Myocyte (in vitro differentiated cells): Measurements from ENCODE around the gene KDR. TPM values are rescaled to one million over a fixed set of nuclear protein-coding genes. Genes with fewer than 3 reads are reported as not detected.

Experiments used
- DNase-seq: peaks from one replicate; pipeline ENCODE4 v3.0.0-alpha.2; 2012; ENCODE audit warnings: low read depth
- polyA plus RNA-seq: library from polyadenylated mRNA; unstranded; fragments of >200 nt; gene quantifications from one replicate; pipeline ENCODE4 v1.2.1, GENCODE V29; 2012; ENCODE audit warnings: missing spikeins
- total RNA-seq: library from RNA; depleted of rRNA; stranded (reverse); fragments of >200 nt; gene quantifications from 2 replicates; pipeline ENCODE4 v1.2.3, GENCODE V29; 2014

The KDR gene
- 0.36 and 0.51 TPM in 2 replicates for total RNA-seq
- not detected for polyA plus RNA-seq

DNA sequence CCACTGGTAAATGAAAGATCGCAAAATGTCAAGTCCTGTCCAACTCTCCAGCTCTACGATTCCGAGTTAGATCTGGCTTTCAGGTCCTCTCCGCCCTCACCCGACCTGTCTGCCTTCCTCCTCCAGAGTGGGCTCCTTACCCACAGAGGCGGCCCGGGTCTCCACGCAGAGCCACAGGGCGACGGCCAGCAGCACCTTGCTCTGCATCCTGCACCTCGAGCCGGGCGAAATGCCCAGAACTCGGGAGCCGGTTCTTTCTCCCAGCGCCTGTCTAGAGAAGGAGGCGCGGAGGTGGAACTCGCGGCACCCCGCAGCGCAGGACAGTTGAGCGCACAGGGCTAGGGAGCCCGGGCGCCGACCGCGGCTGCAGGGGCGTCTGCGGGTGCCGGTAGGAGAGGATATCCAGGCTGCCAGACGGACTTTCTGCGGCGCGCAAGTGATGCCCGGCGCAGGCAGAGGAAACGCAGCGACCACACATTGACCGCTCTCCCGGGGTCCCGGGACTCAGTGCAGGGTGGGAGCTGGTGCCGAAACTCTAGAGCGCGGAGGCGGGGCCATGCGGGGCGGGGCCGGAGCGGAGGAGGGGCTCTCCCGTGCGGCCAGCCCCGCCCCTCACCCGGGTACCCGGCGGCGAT is at the start of gene KDR:
TSS of gene KDR (minus strand) at position 509 of the 635 bp plus-strand sequence. CDS start at position 207, 302 bp downstream.
- peak; percentile 38 for DNase-seq

- DNase-seq = peak; percentile 34
These were observed 48.2 kb upstream of the KDR start for GRCh38 chr4:55173580-55173979.

DNA sequence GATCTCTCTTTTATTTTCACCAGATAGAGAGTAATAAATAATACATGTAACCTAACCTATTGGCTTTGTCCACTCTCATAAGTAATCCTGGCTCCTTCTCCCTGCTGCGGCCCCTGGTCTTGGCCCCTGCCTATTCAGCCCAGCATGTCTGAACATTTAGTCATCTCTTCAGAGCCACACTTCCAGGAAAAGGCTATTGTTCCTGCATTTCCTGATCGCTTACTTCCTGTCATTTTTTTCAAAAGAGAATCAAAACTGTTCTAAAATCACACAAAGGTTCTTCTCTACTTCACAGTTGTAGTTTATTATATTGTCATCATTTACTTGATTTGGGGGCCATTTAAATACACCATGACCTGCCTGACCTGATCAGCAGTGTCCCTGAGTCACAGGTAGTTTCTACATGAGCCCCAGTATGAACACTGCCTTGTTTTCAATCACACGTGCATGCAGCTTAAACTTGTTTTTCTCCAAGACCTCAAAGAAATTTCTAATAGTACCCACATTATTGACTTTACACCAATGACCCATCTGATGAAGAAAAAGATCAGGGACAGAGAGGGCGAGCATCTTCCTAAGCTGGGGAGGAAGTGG is 47.4 kb upstream of the KDR start:
- no peak for DNase-seq

DNA sequence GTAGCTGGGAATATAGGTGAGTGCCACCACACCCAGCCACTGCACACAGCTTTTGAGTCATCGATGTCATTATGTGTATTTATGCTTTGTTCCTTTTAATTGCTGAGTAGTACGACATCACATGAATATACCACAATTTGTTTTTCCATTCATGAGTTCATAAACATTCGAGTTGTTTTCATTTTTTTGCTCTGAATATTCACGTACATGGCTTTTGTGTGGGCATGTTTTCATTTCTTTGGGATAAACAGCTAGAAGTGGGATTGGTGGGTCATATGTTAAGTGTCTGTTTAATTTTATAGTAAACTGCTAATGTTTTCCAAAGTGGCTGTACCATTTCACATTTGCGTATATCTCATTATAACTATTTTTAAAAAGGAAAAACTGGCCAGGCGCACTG is 45.1 kb upstream of the KDR start:
- DNase-seq = no peak

DNA sequence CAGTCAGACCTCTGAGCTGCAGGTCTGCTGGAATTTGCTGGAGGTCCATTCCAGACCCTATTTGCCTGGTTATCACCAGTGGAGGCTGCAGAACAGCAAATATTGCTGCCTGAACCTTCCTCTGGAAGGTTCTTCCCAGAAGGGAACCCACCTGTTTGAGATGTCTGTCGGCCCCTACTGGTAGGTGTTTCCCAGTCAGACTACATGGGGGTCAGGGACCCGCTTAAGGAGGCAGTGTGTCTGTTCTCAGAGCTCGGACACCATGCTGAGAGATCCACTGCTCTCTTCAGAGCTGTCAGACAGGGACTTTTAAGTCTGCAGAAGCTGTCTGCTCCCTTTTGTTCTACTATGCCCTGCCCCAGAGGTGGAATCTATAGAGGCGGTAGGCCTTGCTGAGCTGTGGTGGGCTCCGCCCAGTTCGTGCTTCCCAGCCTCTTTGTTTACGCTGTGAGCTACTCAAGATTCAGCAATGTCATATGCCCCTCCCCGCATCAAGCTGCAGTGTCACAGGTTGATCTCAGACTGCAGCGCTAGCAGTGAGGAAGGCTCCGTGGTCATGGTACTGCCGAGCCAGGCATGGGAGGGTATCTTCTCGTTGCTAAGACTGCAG is 44.1 kb upstream of the KDR start:
- DNase-seq = no peak

- no peak for DNase-seq
These were observed 37.0 kb upstream of the KDR start for GRCh38 chr4:55162396-55162795.

DNA sequence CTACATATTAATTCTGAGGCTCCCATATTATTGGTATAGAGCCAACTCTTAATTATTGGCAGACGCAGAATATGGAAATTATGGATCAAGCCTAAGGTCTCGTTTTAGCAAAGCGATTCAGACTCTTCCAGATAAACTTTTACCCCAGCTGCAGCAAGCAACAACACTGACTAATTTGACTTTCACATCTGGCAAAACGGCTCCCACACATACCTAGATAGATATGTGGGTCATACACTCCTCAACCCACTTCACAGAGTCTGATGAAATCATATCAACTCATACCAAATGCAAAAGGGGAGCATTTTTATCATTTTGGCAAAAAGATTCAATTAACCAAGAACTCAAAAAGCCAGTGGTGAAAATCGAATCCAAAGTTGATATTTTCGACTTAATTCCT is 36.3 kb upstream of the KDR start:
- DNase-seq = no peak

- DNase-seq = no peak
These were observed 34.5 kb upstream of the KDR start for GRCh38 chr4:55159851-55160250.

- no peak for DNase-seq
These were observed 33.6 kb upstream of the KDR start for GRCh38 chr4:55158957-55159356.

DNA sequence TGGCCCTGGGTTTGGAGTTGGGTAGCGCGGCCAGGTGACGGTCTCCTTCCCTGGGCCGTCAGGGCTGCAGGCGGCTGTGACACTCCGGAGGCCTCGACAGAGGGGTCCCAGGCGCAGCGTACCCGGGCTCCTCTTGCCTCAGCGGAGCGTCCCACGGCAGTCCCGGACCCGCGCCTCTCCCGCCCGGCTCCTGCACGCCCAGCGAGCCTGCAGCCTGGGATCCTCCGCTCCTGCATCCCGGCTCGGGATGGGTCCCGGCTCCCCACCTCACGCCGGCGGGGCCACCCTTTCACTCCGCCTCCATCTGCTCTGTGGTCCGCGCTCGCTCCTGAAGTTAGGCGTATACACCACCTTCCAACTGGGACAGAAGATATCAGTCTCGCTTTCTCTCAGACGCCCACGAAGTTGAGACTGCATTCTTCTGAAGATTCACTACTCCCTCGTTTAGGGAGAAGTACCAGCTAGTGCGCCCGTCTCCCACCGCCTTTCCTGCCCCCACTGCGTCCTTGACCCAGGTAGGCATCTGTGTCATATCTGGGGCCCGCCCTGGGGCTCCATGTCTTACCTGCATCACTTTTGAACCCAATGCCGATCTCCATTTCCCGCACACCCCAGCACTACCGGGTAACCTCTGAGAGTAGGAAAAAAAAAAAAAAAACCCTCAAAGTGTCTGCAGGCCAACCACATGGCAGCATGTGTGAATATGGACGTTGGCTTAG is 32.3 kb upstream of the KDR start:
- no peak for DNase-seq

GRCh38 chr4:55154933-55155332 is 29.5 kb upstream of the KDR start:
- no peak for DNase-seq

GRCh38 chr4:55154290-55154880 is 29.0 kb upstream of the KDR start:
- no peak for DNase-seq

DNA sequence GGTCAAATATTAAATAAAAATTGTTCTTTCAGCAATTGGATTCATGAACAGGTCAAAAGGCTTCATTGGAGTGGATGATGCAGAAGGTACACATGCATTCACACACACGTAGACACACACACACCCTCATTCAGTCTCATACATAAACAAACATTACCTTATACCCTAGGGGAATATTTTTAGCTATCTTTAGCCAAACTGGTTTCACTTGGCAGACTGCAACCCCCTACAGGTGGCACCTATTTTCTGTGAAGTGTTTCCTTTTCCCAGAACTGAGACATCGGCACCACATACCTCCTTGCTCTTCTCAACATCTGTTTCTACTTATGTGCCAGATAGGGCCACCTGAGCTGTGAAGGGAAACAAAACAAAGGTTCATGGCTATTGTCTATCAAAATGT is 18.5 kb upstream of the KDR start:
- DNase-seq = no peak

- DNase-seq = no peak
These were observed 13.0 kb upstream of the KDR start for GRCh38 chr4:55138367-55138766.

DNA sequence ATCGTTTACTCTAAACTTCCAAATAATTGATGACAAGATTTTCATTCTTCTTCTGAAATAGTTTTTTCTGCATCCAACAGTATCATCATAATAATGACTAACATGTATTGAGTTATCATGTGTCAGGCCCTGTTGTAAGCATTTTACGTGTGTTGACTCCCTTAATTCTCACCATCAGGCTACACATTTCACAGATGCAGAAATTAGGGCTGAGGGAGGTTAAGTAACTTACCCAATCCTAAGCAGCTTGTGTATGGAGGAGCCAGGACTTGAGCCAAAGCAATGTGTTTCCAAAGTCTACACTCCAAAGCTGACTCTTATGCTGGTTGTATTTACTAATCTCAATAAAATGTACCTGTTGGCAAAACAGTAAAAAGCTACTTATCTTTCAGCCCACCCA is 11.2 kb upstream of the KDR start:
- DNase-seq = no peak

DNA sequence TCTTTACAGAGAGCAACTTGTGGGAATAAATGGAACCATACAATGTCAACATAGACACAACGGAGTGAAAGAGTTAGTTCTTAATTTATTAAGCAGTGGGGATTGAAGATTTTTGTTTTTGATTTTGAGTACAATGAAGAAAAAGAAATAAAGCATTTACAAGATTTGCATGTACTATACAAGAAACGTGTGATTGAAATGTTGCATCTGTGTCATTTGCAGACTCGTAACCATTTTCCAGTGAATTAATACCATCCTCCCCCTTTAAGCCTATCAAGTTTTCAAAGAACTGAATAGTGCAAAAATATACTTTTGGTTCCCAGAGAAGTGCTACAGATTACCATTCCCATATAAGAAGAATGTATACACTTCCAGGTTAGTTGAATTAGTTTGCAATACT is 8.6 kb upstream of the KDR start:
- no peak for DNase-seq

GRCh38 chr4:55132775-55133174 is 7.4 kb upstream of the KDR start:
- no peak for DNase-seq

DNA sequence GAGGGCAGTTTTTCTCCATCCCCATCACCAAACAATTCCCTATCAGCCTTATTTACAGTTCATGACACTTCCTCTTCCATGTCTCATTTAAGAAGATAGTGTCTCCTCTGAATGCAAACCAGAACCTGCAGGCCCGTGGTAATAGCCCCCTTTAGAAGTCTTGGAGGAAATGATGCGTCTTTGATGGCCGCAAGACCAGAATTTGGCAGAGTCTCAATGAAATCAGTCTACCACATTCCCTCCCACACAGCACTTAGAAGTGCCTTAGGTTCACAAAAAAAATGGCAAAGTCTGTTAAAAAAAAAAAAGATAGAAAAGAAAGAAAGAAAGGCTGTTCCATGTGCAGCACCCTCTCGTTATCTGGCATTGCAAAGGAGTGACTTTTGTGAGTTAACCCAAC is 2.1 kb upstream of the KDR start:
- DNase-seq = no peak

GRCh38 chr4:55127053-55127452 is 1.7 kb upstream of the KDR start:
- DNase-seq = no peak

DNA sequence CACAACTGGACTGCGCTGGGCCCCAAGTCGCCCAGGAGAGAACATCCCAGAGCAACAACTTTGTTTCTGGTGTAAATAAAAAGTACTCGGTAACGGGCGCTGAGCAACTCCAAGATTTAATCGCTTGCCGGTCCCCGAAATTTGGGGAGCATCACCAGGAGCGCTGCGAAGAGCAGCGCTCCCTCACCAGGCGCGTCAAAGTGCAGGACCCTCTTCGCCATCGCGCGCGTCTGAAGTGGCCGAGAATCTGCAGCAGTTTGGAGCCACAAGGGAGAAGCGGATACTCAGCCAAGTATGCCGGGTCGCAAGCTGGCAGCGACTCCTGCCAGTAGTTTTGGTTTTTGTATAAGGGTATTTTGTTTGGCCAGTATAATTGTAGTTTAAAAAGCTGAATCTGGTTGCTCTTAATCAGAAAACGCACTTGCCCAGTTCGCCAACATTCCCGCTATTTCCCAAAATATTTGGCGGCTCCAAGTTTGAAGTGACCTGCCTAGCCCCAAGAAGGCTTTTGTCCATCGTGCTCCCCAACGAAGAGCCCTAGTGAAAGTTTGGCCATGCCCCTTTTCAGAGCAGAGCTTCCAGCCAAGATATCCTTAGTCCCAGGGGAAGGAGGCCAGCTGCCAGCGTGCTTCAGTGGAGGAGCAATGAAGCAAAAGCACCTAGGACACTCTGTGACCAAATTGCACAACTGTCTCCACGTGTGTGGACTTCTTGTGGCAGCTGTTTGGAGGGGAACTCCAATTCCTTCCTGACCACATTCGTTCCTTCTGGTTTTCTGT is 557 bp upstream of the KDR start:
- DNase-seq = peak; percentile 40
